Progenitor cell of endocrine pancreas (in vitro differentiated cells): Measurements from ENCODE around the gene IL31. TPM values are rescaled to one million over a fixed set of nuclear protein-coding genes. Genes with fewer than 3 reads are reported as not detected.

Source experiments
- DNase-seq: peaks from one replicate; pipeline ENCODE4 v3.0.0; 2021; ENCODE audit warnings: low spot score; ENCODE audit not compliant: unreplicated experiment
- H3K27ac Mint-ChIP-seq: 2 replicates; pipeline ENCODE4 v1.8.0; 2021; ENCODE audit warnings: mild to moderate bottlenecking, moderate library complexity, mixed read lengths
- H3K27me3 Mint-ChIP-seq: 2 replicates; pipeline ENCODE4 v1.8.0; 2021; ENCODE audit warnings: mixed read lengths
- H3K36me3 Mint-ChIP-seq: 2 replicates; pipeline ENCODE4 v1.8.0; 2022; ENCODE audit warnings: mixed read lengths; ENCODE audit not compliant: insufficient read depth
- H3K4me1 Mint-ChIP-seq: 2 replicates; pipeline ENCODE4 v1.8.0; 2021; ENCODE audit warnings: low read depth, mixed read lengths
- H3K4me3 Mint-ChIP-seq: 2 replicates; pipeline ENCODE4 v1.8.0; 2021; ENCODE audit warnings: low read depth, mild to moderate bottlenecking, moderate library complexity, mixed read lengths
- H3K9me3 Mint-ChIP-seq: 2 replicates; pipeline ENCODE4 v1.8.0; 2021; ENCODE audit warnings: low read depth, mixed read lengths
- long read RNA-seq: library from polyadenylated mRNA; unstranded; transcript quantifications from one replicate; pipeline ENCODE4 v2.0.0, GENCODE V29; 2020
- total RNA-seq: library from RNA; stranded (reverse); gene quantifications from 2 replicates; pipeline ENCODE4 v1.2.1, GENCODE V29; 2021
- TF ChIP-seq, protein P1 (sequence below): fragments of 200-600 bp; sonication (generic); IDR thresholded peaks from one replicate; pipeline ENCODE4 v1.5.0; 2021; ENCODE audit warnings: antibody characterized with exemption, mild to moderate bottlenecking; ENCODE audit not compliant: unreplicated experiment

Gene IL31
- total RNA-seq = not detected in 2 replicates
- long read RNA-seq = 0 reads

DNA sequence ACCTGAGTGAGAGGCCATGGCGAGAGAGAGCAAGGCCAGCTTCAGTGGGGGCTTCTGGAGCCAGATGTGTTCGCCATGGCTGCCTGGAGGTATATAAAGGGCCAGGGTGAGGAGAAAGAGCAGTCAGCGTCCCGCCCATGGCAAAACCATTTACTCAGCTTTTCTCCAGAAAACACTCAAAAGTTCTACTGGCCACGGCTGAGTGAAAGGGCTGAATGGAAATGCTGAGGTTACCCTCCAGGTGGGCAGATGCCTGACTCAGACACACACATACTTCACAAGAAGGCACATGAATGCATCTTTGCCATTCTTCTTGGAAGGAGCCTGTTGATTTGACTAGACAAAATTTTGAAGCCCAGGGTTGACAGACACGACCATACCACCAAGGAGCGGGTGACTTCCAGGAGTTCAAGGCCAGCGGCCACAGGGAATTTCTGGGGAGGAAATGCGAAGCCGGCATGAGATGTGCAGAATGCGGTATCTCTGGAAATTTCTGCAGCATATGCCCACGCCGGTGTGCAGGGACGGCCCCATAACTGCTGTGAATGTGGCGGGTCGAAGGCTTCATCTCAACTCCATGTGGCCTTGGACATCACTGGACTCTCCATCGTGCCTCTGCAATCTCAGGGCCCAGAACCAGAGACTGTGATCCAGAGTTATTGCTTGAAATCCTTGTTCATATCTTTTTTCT, at the start of gene IL31:
IL31 (minus strand) TSS at position 67 of the 691 bp plus-strand sequence; CDS start at position 18, 49 bp downstream.
- Mint-ChIP-seq H3K4me3 (no peak within 1 kb of the TSS), H3K4me1 (no peaks in the 10 kb centered on the region), H3K27me3 (peaks cover 10% of the 10 kb centered on the region), H3K9me3 (no peaks in the 10 kb centered on the region), H3K27ac (no peak within 1 kb of the TSS), H3K36me3 (no peaks in the 10 kb centered on the region)
- TF ChIP-seq, protein P1, sequence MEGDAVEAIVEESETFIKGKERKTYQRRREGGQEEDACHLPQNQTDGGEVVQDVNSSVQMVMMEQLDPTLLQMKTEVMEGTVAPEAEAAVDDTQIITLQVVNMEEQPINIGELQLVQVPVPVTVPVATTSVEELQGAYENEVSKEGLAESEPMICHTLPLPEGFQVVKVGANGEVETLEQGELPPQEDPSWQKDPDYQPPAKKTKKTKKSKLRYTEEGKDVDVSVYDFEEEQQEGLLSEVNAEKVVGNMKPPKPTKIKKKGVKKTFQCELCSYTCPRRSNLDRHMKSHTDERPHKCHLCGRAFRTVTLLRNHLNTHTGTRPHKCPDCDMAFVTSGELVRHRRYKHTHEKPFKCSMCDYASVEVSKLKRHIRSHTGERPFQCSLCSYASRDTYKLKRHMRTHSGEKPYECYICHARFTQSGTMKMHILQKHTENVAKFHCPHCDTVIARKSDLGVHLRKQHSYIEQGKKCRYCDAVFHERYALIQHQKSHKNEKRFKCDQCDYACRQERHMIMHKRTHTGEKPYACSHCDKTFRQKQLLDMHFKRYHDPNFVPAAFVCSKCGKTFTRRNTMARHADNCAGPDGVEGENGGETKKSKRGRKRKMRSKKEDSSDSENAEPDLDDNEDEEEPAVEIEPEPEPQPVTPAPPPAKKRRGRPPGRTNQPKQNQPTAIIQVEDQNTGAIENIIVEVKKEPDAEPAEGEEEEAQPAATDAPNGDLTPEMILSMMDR = no peak
- no peak for DNase-seq

DNA sequence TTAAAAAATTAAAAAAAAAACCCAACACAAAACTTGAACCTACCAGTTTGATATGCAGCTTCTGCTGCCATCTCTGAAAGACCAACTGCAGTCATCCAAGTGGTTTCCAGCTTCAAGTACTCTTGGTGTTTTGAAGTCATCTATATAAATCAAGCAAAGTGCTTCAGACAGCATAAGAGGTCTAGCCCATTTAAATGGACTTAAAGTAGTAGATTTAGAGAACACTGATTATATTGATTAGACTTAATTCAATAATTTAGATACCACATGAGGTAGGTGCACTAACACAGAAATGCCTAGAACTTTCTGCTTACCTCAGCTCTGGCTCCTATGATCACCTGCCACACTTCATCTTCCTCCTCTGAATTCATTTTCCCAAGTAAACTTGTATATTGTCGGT, 42.4 kb upstream of the IL31 start:
- TF ChIP-seq, protein P1 = no peak
- no peaks in the 10 kb centered on the region for H3K27me3 Mint-ChIP-seq
- no peaks in the 10 kb centered on the region for H3K9me3 Mint-ChIP-seq
- peaks cover 24% of the 10 kb centered on the region for H3K36me3 Mint-ChIP-seq
- no peak for DNase-seq
- no peak overlapping the region for H3K4me3 Mint-ChIP-seq
- no peaks in the 10 kb centered on the region for H3K4me1 Mint-ChIP-seq
- H3K27ac Mint-ChIP-seq = no peak overlapping the region

DNA sequence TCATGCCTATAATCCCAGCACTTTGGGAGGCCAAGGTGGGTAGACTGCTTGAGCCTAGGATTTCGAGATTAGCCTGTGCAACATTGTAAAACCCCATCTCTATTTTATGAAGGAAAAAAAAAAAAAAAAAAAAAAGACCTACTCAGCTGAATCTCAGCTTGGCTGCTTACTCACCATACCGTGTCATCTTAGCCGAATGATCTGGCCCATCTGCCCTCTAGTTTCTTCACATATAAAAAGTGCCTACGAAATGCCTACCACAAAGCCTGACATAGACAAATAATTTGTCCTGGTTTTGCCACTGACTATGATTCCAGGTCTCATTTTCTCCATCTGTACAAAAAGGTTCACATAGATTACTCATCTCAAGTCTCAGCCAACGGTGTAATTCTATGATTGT, 41.8 kb upstream of the IL31 start:
- DNase-seq = no peak
- H3K4me3 Mint-ChIP-seq = no peak overlapping the region
- TF ChIP-seq, protein P1 = no peak
- no peaks in the 10 kb centered on the region for H3K4me1 Mint-ChIP-seq
- H3K36me3 Mint-ChIP-seq = peaks cover 23% of the 10 kb centered on the region
- H3K9me3 Mint-ChIP-seq = no peaks in the 10 kb centered on the region
- no peak overlapping the region for H3K27ac Mint-ChIP-seq
- no peaks in the 10 kb centered on the region for H3K27me3 Mint-ChIP-seq

DNA sequence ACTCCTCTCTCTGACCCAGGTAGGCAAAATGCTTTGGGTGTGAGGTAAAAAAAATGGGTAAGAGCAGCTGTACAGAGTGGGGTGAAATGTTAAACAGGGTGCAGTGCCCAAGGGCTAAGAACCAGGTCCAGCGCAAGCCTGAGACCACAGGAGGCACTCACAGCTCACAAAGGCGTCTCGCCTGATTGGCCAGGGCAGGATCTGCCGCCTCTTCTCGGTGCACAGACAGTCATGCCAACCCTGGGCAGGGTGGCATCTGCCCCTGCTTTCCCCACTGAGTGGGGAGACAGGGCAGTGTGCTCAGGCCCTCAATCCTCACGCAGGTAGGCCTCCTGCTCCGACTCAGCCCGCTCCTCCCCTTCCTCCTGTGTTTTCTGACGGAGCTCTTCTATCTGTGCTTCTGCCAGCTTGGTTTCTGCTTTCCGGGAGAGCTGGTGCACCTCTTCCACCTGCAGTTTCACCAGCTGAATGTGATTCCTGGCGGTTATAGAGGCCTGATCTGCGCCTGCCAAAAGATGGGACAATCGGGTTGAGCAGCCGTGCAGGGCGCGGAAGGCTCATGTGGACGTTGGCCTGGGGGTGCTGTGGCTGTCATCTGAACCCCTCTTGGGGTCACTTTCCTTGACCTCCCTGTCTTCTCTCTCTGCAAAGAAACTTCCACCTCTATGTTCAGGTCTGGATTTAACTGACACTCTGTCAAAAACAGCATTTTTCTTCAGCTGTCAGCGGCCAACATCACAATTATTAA, 34.2 kb upstream of the IL31 start:
- Mint-ChIP-seq H3K27ac (no peak overlapping the region), H3K36me3 (peaks cover 25% of the 10 kb centered on the region), H3K27me3 (peaks cover 27% of the 10 kb centered on the region), H3K9me3 (no peaks in the 10 kb centered on the region), H3K4me3 (no peak overlapping the region), H3K4me1 (no peaks in the 10 kb centered on the region)
- DNase-seq = no peak
- TF ChIP-seq, protein P1 = no peak

DNA sequence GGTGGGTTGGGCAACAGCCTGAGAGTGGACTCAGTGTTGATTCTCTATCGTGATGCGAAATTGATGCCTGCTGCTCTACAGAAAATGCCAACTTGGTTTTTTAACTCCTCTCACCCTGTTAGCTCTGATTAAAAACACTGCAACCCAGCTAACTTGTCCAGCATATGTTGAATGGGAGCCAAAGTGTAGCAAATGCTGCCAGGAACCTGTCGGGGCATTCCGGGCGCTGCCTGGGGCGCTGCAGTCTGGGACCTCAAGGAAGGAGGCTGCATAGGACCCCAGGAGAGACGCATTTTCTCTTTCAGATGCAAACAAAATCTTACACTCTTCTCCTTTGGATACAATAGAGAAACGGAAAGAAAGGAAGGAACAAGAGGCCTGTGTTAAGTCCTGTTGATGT, 33.4 kb upstream of the IL31 start:
- Mint-ChIP-seq H3K36me3 (peaks cover 25% of the 10 kb centered on the region), H3K27ac (no peak overlapping the region), H3K9me3 (no peaks in the 10 kb centered on the region), H3K4me1 (no peaks in the 10 kb centered on the region), H3K27me3 (peaks cover 34% of the 10 kb centered on the region), H3K4me3 (no peak overlapping the region)
- DNase-seq = no peak
- TF ChIP-seq, protein P1 = no peak
